ENCODE results near the gene CLCN3. TPM values are rescaled to one million over a fixed set of nuclear protein-coding genes. Genes with fewer than 3 reads are reported as not detected.
"Not testable (repeated sequence)": the region's sequence is repeated elsewhere in the genome, so short reads cannot be mapped to it uniquely, and the experiment has no call there.

CLCN3 gene
- total and polyA plus RNA-seq, 2 of the 4 experiments (the other 2 are of a cell fraction), result 13.0 to 22.8 TPM

DNA sequence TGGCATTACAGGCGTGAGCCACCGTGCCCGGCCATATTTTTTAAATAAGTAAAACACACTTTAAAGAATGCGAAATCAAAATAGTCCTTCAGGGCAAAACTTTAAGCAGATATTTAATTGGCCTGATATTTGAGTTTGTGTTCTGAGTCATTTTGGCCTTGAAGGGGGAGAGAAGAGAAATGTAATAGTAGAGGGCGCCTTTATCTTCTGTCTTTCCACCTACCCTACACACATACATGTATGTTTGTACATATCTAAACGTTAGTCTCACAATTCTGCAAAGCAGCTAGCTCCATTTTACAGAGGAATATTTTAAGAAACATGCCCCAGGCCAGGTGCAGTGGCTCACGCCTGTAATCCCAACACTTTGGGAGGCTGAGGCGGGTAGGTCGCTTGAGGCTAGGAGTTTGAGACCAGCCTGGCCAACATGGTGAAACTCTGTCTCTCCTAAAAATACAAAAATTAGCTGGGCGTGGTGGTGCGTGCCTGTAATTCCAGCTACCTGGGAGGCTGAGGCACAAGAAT is 151.2 kb downstream of the CLCN3 start:
- H3K4ac ChIP-seq (ENCODE audit: low read depth, low read length); intact Hi-C loops (cut with micrococcal nuclease); H2BK5ac ChIP-seq (ENCODE audit: low read depth, low read length, poor library complexity, severe bottlenecking); H4K20me1 ChIP-seq (ENCODE audit: insufficient read depth, low read length); CTCF ChIA-PET; H2AK9ac ChIP-seq (replicated peaks; ENCODE audit: low read depth, low read length, poor library complexity); H3K14ac ChIP-seq (replicated peaks; ENCODE audit: low read depth, low read length); H3K4me2 ChIP-seq (ENCODE audit: low read depth, low read length); BruUV-seq (replicated peaks); H3K9me3 ChIP-seq (ENCODE audit: control insufficient read depth, insufficient read depth, low read length); ATAC-seq (ENCODE audit: low read depth); H3K18ac ChIP-seq (ENCODE audit: low read depth, low read length); in situ Hi-C loops (cut with MboI; ENCODE audit: low sequenced_read_pairs); H3K56ac ChIP-seq (ENCODE audit: extremely low read depth, insufficient read depth, low read length); DNase-seq; H4K91ac ChIP-seq (ENCODE audit: insufficient read depth, low read depth, low read length); H2AFZ ChIP-seq (replicated peaks; ENCODE audit: low read length, poor library complexity); H3K9me1 ChIP-seq (ENCODE audit: insufficient read depth, low read length); H3K27ac ChIP-seq (ENCODE audit: insufficient read depth, low read length); H4K5ac ChIP-seq (ENCODE audit: low read depth, low read length); H2AK5ac ChIP-seq (ENCODE audit: low read depth, low read length); H3K4me3 ChIP-seq (ENCODE audit: insufficient read depth, low read depth, low read length); H2BK120ac ChIP-seq (ENCODE audit: low read depth, low read length); H3K4me1 ChIP-seq (ENCODE audit: control insufficient read depth, insufficient read depth, low read length); H2BK20ac ChIP-seq (ENCODE audit: low read depth, low read length); H3K79me1 ChIP-seq (ENCODE audit: low read depth in 1 of 2, low read length in 2 of 2); POLR2A ChIA-PET (ENCODE audit: unreplicated experiment); H3K23ac ChIP-seq (ENCODE audit: low read depth, low read length); H4K8ac ChIP-seq (ENCODE audit: low read depth in 2 of 2, low read length in 2 of 2); dilution Hi-C loops (cut with HindIII; ENCODE audit: low sequenced_read_pairs, unreplicated experiment); H2BK15ac ChIP-seq (ENCODE audit: low read depth, low read length); H3K36me3 ChIP-seq (ENCODE audit: control insufficient read depth, insufficient read depth, low read length); H3K9ac ChIP-seq (ENCODE audit: low read depth, low read length): not testable (repeated sequence)
- H3K27me3 ChIP-seq (ENCODE audit: control insufficient read depth, insufficient read depth, low read length), result peaks cover 26% of the 10 kb centered on the region
- WGBS, 2 experiments (ENCODE audit: extremely low coverage in 2 of 2, insufficient read length in 1 of 2), result 87% methylated on average over 3 of the region's 11 CpGs; no CpG with 5 or more reads in 1 of the 2 experiments

Other genes with a start within 250 kb of the CLCN3 start
- gene NEK1, start 8.0 kb upstream of the CLCN3 start, total RNA-seq (2012; rRNA removed), result 3.9 and 5.8 TPM in 2 replicates
- gene NEK1, start 8.0 kb upstream of the CLCN3 start, polyA plus RNA-seq (2012; rRNA removed), result 2.4 and 3.3 TPM in 2 replicates
- 15.2 and 27.5 TPM in 2 replicates for gene HPF1, start 137.4 kb downstream of the CLCN3 start, total RNA-seq (2012; rRNA removed)
- gene HPF1, start 137.4 kb downstream of the CLCN3 start, polyA plus RNA-seq (2012; rRNA removed), result 19.1 and 24.9 TPM in 2 replicates